IPS-15b (cell line): ENCODE measurements around the gene UNC13D.

Experiments
- H3K27me3 ChIP-seq: one replicate; pipeline ENCODE4 v1.6.1; 2013; ENCODE audit warnings: low read length; ENCODE audit not compliant: control insufficient read depth, insufficient read depth
- H3K36me3 ChIP-seq: one replicate; pipeline ENCODE4 v1.6.1; 2013; ENCODE audit warnings: low read length; ENCODE audit not compliant: control insufficient read depth, insufficient read depth
- H3K4me1 ChIP-seq: one replicate; pipeline ENCODE4 v1.6.1; 2013; ENCODE audit warnings: mild to moderate bottlenecking, low read length; ENCODE audit not compliant: control insufficient read depth, insufficient read depth
- H3K4me3 ChIP-seq: one replicate; pipeline ENCODE4 v1.5.1; 2013; ENCODE audit warnings: low read depth, low read length
- H3K9ac ChIP-seq: one replicate; pipeline ENCODE4 v1.6.1; 2013; ENCODE audit warnings: low read depth, mild to moderate bottlenecking, low read length
- H3K9me3 ChIP-seq: one replicate; pipeline ENCODE4 v1.6.1; 2013; ENCODE audit warnings: mild to moderate bottlenecking, low read length; ENCODE audit not compliant: control insufficient read depth, insufficient read depth

The UNC13D gene

DNA sequence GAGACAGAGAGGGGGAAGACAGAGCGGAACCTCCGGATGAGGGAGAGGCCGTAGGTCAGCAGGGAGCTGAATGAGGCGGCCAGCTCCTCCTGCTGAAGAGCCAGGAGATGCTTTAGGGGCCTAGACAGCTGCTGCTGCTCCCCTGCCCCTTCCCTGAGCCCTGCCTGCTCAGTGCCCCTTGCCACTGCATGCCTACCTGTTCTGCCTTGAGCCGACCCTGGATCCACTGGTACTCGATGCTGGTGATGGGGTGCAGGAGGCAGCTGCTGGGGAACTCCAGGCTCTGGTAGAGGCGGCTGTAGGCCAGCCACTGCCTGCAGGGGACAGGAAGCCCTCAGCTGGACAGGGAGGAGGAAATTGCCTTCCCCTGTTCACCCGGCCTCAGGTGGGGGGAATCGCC lies 7.6 kb downstream of the UNC13D start:
- H3K9me3 ChIP-seq: no peaks in the 10 kb centered on the region
- no peaks in the 10 kb centered on the region for H3K36me3 ChIP-seq
- H3K4me1 ChIP-seq: peaks cover 12% of the 10 kb centered on the region
- H3K4me3 ChIP-seq: no peak overlapping the region
- H3K9ac ChIP-seq: no peak overlapping the region
- H3K27me3 ChIP-seq: no peaks in the 10 kb centered on the region

DNA sequence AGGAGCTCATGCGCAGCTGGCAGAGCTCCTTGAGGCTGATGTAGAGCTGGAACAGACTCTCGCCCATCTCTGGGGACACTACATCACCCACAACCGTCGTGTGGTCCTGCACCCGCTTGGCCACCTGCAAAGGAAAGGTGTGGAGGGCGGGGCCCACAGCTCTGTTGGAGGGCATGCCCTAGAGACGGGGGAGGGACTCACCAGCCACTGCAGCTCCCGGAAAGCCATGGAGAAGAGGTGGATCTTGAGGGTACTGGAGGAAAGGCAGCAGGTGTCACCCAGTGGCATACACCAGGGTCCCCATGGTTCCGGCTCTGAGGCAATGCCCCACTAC lies 8.6 kb downstream of the UNC13D start:
- Histone ChIP-seq H3K9ac (no peak overlapping the region), H3K9me3 (no peaks in the 10 kb centered on the region), H3K4me1 (peaks cover 17% of the 10 kb centered on the region), H3K27me3 (no peaks in the 10 kb centered on the region), H3K36me3 (no peaks in the 10 kb centered on the region), H3K4me3 (no peak overlapping the region)

DNA sequence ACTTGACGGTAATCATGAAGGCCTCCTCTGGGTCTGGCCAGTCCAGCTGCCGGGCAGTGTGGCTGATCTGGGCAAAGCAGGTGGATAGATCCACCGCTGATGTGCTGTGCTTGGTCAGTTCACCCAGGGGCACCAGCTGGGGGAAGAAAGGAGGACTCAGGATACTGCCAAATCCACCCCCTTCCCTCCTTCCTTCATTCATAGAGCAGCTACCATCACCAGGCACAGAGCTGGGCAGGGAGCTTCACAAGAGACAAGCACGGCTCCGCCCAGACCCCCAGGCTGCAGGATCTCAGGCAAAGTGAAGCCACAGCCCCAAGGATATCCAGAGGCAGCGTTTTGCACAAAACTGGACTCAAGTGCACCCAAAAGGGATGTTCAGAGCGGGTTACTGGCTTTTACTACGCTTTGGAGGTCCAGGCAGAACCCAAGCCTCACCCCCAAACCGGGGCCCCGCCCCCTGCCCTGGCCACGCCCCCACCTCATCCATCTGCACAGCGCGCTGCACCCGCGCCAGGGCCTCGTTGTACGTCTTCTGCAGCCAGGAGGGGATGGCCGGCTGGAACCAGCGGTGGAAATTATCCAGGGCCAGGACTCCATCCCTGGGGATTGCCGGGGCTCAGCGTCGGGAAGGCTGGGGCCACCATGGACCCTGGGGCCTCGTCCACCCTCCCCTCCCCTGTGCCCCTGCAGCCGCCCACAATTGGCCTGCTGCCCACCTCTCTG lies 9.1 kb downstream of the UNC13D start:
- no peak overlapping the region for H3K4me3 ChIP-seq
- peaks cover 18% of the 10 kb centered on the region for H3K4me1 ChIP-seq
- H3K36me3 ChIP-seq: no peaks in the 10 kb centered on the region

DNA sequence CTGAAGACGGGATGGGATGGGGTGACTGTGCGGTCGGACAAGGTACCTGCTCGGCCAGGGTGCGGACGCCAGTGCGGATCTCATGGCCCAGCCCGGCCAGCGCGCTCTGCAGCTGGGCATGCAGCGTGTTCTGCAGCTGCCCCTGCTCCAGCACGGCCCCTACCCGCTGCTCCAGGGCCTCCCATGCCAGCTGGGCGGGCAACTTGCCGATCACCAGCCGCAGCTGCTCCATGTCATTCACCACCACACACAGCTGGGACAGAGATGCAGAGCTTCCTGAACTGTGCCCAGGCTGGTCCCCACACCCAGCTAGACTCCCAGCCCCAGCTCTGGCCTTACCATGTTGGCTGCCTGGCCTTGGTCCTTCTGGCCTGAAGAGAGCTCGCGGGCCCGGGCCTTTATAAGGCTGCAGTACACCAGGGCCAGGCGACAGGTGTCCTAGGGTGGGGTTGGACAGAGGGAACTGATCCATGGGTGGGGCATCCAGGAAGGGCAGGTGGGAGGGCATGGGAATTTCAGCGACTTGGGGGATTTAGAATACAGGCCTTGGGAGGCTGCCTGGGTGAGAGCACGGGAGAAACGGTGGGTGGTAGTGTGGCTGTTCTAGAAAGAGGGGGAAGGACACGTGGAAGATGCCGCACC lies 9.8 kb downstream of the UNC13D start:
- H3K4me1 ChIP-seq: peaks cover 18% of the 10 kb centered on the region

More for the DNA sequence above, 9.1 kb downstream of the UNC13D start:
- Histone ChIP-seq H3K9me3 (no peaks in the 10 kb centered on the region), H3K27me3 (no peaks in the 10 kb centered on the region), H3K9ac (no peak overlapping the region)

DNA sequence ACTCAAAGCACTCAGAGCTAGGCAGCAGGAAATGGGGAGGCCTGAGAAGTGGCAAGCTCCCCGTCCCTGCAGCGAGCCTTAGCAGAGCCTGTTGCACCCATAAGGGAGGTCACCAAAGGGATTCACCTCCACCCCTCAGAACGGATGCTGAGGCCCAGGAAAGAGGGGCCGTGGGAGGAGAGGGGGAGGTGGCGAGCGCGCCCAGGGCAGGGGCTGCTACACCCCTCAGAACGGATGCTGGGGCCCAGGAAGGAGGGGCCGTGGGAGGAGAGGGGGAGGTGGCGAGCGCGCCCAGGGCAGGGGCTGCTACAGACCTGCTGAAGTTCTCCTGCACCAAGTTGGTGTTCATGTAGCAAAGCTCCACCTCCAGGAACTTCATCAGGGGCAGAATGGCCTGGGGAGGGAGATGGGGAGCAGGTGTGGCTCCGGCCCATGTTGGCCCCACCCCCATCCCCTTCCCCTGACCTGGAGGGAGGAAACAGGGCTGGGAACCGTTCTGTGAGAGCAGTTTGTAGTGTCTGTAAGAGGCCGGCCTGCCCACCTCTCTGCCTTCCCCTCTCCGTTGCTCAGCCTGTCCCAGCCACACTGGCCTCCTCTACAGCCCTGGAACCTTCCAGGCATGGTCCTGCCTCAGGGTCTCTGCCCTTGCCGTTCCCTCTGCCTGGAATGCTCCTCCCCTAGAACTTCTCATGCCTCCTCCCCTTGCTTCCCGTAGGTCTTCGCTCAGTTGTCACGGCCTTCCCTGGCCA lies 11.4 kb downstream of the UNC13D start:
- no peak overlapping the region for H3K9ac ChIP-seq
- no peaks in the 10 kb centered on the region for H3K9me3 ChIP-seq
- H3K4me1 ChIP-seq: peaks cover 18% of the 10 kb centered on the region
- peaks cover 5% of the 10 kb centered on the region for H3K36me3 ChIP-seq
- H3K4me3 ChIP-seq: peak overlapping the region; percentile 37
- no peaks in the 10 kb centered on the region for H3K27me3 ChIP-seq

More for the DNA sequence above, 9.8 kb downstream of the UNC13D start:
- Histone ChIP-seq H3K9me3 (no peaks in the 10 kb centered on the region), H3K9ac (no peak overlapping the region), H3K27me3 (no peaks in the 10 kb centered on the region), H3K4me3 (no peak overlapping the region), H3K36me3 (peaks cover 3% of the 10 kb centered on the region)

DNA sequence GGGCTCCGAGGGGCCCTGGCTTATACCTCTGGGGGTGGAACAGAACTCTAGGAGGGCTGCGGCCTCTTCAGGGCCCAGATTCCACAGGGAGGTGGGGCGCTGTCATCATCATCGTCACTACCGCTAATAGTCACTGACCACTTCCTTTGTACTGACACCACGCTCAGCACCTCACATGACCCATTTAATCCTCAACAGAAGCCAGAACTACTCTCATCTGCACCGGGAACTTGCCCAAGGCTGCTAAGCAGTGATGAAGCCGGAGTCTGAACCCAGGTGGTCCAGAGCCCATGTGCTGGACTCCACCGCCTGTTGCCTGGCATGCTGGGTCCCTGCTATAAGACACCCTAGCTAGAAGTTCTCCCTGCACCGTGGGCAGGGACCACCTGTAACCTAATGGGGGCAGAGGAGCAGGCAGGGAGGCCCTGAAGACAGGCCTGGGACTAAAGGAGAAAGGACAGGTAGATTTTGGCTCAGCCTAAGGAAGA lies 12.0 kb downstream of the UNC13D start:
- Histone ChIP-seq H3K4me1 (peaks cover 18% of the 10 kb centered on the region), H3K9ac (no peak overlapping the region), H3K9me3 (no peaks in the 10 kb centered on the region), H3K4me3 (peak overlapping the region; percentile 32), H3K27me3 (no peaks in the 10 kb centered on the region), H3K36me3 (peaks cover 5% of the 10 kb centered on the region)

DNA sequence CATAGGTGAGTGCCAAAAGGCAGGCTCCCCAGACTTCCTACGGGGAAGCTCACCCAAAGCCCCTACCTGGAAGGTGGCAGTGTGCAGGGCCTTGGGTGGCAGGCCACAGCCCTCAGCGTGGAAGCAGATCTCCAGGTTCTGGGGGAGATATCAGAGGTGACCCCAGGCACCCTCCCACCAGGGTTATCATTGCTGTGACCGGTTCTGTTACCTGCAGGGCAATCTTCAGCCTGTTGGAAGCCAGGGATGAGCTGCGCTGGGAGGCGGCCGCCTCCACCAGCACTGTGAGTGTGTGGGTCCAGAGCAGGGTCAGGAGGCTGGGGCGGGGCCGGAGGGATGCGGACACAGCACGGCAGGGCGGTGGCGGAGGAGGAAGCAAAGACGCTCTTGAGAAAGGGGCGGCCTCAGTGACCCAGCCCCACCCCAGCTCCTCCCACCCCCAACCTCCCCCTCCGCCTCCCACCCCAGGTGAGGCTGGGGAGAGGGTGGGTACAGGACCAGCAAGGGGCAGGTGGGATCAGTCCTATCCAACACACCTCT lies 13.1 kb downstream of the UNC13D start:
- no peaks in the 10 kb centered on the region for H3K9me3 ChIP-seq
- peaks cover 5% of the 10 kb centered on the region for H3K36me3 ChIP-seq
- peaks cover 18% of the 10 kb centered on the region for H3K4me1 ChIP-seq
- H3K9ac ChIP-seq: no peak overlapping the region
- no peaks in the 10 kb centered on the region for H3K27me3 ChIP-seq
- H3K4me3 ChIP-seq: peak overlapping the region; percentile 48

DNA sequence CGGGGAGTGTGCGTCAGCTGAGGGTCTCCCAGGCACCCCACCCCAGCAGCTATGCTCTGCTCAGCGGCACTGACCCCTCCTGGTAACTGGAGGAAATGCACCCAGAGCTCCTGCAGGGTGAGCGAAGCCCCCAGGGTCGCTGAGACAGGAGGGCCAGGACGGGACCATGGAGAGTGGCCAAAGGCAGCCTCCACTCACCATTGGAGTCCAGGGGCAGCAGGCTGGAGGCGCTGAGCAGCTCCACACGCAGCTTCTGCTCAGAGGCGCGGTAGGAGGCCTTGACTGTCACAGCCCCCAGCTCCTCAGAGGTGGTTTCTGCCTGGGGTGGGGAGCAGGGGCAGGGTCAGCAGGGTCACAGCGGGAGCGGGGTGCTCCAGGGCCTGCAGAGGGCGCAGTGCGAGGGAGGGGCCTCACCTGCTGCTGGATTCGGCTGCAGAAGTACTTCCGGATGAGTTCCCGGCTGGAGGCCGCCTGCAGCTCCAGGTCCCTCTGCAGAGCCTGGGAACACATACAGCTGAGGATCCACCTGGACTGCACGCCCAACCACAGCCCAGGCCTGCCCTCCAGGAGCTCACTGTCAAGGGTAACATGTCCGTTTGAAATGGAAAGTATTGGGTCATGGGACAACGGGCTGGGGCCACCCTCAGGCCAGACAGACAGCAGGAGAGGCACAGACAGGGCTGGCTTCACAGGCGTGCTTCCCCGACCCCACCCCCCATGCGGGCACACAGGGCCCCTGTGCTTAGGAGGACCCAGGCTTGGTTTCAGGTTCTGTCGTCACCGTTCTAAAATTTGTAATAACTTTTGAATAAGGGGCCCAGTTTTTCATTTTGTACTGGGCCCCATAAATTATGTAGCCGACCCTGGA lies 13.8 kb downstream of the UNC13D start:
- H3K36me3 ChIP-seq: peaks cover 5% of the 10 kb centered on the region
- H3K4me3 ChIP-seq: peak overlapping the region; percentile 48
- peak overlapping the region; percentile 49 for H3K9ac ChIP-seq
- no peaks in the 10 kb centered on the region for H3K27me3 ChIP-seq
- peaks cover 18% of the 10 kb centered on the region for H3K4me1 ChIP-seq
- no peaks in the 10 kb centered on the region for H3K9me3 ChIP-seq

DNA sequence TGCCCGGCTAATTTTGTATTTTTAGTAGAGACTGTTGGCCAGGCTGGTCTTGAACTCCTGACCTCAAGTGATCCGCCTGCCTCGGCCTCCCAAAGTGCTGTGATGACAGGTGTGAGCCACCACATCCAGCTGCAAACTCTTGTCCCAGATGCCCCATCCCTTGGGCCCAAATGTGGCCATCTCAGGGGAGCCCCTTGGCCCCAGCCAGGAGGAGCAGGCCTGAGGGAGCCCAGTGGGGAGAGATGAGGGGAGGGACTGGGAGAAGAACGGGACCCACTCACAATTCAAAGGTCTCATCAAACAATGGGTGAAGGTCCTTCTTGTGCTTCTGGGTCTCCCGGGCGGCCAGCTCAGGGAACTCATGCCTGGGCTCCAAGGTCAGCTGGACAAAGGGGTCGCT lies 14.5 kb downstream of the UNC13D start:
- Histone ChIP-seq H3K4me3 (no peak overlapping the region), H3K9ac (peak overlapping the region; percentile 49), H3K27me3 (no peaks in the 10 kb centered on the region), H3K4me1 (peaks cover 14% of the 10 kb centered on the region), H3K36me3 (peaks cover 5% of the 10 kb centered on the region), H3K9me3 (no peaks in the 10 kb centered on the region)

DNA sequence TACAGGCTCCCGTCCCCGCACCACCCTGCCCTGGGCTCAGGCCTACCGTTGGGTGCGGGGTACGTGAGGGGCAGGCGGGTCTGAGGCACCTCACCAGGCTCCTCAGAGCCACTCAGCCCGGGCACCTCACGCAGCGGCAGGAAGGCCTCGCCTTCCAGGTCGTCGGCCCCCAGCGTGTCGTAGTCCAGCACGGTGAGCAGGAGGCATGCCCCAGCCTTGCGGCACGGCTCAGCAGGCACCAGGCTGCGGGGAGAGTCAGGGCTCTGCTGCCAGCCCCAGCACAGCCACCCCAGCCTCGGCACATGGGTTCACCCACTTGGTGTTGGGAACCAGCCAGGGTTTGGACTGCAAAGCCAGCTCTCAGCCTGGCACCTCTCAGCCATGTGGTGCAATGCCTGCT lies 15.5 kb downstream of the UNC13D start:
- H3K9ac ChIP-seq: no peak overlapping the region
- H3K4me1 ChIP-seq: peaks cover 14% of the 10 kb centered on the region
- H3K4me3 ChIP-seq: no peak overlapping the region
- H3K9me3 ChIP-seq: no peaks in the 10 kb centered on the region
- H3K36me3 ChIP-seq: peaks cover 9% of the 10 kb centered on the region
- H3K27me3 ChIP-seq: no peaks in the 10 kb centered on the region

DNA sequence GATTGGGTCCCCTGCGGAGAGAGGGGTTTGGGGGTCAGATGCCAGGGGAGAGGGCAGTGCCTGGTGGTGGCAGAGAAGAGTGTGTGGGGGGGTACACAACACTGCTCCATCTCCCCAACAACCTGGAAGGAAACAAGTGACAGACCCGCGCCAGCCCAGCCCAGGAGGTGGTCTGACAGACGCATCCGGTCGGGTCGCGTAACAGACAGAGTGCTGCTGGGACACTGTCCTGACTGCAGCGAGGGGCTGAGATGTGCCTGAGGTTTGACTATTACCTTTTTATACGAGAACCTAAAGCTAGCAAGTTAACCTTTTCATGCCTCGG lies 16.2 kb downstream of the UNC13D start:
- H3K27me3 ChIP-seq: no peaks in the 10 kb centered on the region
- H3K9me3 ChIP-seq: no peaks in the 10 kb centered on the region
- no peak overlapping the region for H3K9ac ChIP-seq
- peaks cover 15% of the 10 kb centered on the region for H3K36me3 ChIP-seq
- H3K4me3 ChIP-seq: peak overlapping the region; percentile 1
- H3K4me1 ChIP-seq: peaks cover 9% of the 10 kb centered on the region
